Activated CD4-positive, alpha-beta T cell treated with anti-CD3 and anti-CD28 coated beads, Interleukin-2, amount 50 U/mL, for 1 hour (primary cell): ENCODE data around the gene EPS8.

Source experiments
- DNase-seq: peaks from one replicate; pipeline ENCODE4 v3.0.0-alpha.2; 2020

The EPS8 gene

DNA sequence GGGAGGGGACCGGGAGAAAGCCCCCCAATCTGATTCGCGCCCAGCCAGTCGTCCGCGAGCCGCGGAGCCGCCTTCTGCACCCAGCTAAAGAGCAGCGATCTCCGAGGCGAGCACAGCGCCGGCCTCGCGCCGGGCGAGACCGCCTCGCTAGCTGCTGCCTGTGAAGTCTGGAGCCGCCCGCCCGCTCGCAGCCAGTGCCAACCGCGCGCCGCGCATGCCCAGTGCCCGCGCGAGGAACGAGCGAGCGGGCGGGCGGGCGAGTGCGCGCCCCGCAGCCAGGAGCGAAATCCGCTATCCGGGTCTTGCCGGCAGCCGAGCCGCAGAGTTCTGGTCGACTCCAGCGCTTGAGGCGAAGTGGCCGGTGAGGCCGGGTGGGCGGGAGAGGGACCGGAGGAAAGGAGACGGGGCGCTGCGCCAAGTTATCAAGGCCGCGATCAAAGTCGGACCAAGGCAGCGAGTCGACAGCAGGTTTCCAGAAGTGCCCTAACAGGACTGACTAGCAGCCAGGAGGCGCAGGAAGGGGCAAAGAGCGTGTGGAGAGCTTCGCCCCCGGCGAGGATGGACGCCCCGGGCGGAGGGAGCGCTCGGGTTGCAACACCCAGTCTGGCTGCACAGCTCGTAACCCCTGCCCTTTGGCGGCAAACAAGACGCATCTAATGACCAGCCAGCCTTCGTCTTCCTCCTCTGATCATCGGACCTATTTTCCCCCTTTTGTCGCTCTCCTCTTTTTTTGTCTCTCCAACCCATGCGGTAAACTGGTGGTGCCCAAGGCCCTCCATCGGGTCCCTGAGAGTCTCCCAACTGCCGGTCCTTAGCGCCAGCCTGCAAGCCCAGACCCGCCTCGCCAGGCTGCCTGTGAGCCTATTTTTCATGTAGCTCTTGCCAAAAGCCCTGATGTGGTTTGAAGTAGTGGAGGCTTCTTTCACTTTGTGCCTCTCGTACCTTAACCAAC lies at the start of gene EPS8:
Gene EPS8 (minus strand): TSS at position 169 of the 952 bp plus-strand sequence. CDS start 106,437 bp downstream, outside the sequence.
- peak; percentile 86 for DNase-seq

DNA sequence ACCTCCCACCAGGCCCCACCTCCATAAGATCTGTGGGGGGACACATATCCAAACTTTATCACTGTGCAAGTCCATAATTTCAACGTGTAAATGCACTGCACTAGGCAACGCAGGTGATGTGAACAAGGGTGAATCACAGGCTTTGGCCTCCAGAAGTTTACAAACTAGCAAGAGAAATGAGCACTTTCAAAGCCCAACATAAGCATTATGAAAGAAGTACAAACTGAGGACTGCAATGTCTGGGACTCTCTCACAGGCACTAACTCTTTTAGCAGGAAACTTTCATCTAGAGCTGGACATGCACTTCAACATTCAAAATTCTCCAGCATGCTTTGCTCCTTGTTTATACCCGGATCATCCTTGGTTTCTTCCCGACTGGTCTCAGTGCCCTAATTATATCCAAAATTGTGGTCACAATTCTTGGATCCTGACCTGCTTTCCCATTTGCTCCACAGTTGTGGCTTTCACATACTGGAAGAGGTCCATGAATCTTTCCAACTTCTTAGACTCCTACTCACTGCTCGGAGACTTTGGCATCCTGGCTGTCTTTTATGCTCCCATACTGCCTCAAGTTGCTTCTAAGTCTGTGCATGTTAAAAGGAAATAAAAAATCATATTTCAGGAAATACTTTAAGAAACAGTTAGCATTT lies 48.1 kb upstream of the EPS8 start:
- DNase-seq, result no peak

- DNase-seq, result no peak
Measured at GRCh38 chr12:15834575-15834974, 45.4 kb upstream of the EPS8 start.

- DNase-seq, result no peak
Measured at GRCh38 chr12:15831315-15831978, 42.3 kb upstream of the EPS8 start.

GRCh38 chr12:15830538-15830937 lies 41.4 kb upstream of the EPS8 start:
- DNase-seq, result no peak

DNA sequence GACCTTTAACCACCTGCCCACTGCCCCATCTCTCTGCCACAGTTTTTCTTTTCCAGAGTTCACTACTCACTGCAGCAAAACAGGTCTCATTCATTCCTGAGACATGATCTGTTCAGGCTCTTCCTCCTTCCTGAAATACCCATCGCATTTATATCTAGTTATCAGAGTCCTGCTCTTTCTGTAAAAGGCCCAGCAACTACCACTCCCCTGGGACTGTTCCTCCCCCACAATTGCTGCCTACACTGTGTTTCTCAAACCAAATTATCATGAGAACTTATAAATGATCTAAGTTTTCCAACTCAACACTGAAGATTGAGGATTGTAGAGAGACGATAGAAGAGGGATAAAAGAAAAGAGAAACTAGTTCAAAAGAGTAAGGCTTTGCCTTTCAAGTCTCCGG lies 40.8 kb upstream of the EPS8 start:
- DNase-seq, result no peak

DNA sequence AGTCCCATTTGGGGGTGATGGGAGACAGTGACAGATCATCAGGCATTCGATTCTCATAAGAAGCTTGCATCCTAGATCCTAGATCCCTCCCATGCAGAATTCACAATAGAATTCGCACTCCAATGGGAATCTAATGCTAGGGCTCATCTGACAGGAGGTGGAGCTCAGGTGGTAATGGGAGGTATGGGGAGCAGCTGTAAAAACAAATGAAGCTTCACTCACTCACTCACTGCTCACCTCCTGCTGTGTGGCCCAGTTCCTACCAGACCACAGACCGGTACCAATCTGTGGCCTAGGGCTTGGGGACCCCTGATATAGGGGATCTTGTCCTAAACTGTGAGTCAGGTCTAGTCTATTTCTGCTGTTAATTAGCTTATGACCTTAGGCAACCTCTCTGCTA lies 40.1 kb upstream of the EPS8 start:
- DNase-seq, result no peak

DNA sequence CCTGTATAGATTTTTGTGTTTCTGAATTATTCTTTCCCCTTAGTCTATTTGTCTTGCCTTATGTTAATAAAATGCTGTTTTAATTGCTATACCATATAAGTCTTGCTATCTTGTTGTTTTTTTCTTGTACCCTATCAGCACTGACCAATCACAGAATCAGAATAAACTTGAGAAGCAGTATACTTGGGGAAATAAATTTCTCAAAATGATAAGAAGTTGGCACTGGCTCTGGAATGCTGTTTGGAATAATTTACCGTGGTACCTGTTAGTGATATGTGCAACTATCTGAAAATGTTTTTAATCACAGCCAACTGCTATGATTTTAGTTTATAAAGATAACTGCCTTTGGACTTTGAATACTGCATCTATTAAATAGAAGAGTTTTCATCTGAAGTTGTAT lies 37.9 kb upstream of the EPS8 start:
- DNase-seq, result no peak

GRCh38 chr12:15824516-15824915 lies 35.3 kb upstream of the EPS8 start:
- DNase-seq, result no peak

DNA sequence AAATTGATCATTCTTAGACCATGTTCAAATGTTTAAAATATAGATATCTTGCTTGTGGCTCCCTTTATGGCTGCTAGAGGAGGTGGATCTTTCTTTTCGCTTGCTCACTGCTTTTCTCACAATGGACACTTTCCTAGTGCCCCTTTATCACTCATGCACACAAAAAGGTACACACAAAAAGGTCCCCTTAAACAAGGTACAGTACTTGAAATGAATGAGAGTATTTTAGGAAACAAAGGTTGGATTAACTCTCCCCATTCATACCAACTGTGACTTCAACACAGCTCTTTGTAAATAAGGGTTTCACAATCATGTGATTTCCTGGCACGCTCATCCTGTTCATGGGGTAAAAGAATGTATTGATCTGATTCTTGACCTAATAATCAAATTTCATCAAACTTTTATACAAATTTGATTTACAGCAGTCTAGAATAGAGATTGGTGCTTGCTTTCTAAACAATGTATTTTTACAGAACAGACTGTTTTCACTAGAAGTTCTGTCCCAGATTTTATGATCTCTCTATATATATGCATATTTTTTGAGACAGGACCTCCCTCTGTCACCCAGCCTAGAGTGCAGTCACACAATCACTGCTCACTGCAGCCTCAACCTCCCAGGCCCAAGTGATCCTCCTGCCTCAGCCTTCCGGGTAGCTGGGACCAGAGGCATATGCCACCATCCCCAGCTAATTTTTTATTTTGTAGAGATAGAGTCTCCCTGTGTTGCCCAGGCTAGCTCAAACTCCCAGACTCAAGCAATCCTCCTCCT lies 34.4 kb upstream of the EPS8 start:
- DNase-seq, result no peak

GRCh38 chr12:15819644-15820437 lies 30.7 kb upstream of the EPS8 start:
- DNase-seq, result no peak

DNA sequence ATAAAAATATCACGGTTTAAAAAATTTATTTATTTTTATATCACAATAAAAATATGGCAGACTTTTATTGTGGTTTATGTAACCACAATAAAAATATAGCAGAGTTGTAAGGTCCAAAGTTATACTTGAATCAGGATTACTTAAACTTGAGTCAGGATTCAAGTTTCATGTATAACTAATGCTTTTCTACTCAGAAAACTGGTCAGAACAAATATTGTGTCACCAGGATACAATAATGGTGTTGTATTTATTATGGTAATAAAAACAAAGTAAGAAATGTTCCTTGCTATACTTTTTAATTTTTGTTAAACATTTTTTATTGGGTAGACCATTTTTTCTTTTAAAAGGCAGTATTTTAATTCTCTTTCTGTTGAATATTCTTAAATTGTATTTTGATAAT lies 29.2 kb upstream of the EPS8 start:
- DNase-seq, result no peak

- DNase-seq, result no peak
Measured at GRCh38 chr12:15815730-15816129, 26.5 kb upstream of the EPS8 start.

GRCh38 chr12:15811214-15812127 lies 22.3 kb upstream of the EPS8 start:
- no peak for DNase-seq

DNA sequence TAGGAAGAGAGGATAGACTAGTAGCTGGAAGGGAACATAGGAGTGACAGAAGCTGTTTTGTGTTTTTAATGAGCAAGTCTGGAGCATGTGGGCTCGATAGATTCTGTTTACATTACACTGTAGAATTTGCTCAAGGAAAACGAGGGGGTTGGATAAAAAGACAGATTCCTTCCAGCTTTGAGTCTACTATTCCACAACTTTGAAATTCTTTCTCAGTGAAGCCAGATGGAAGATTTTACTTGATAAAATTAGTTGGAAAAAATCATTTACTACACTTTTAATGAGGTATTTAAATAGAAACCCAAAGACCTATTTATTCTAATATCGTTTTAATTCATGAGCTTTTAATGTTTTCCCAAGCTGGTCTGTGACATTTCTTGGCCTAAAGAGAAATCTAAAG lies 19.5 kb upstream of the EPS8 start:
- DNase-seq, result no peak

GRCh38 chr12:15808250-15808649 lies 19.1 kb upstream of the EPS8 start:
- no peak for DNase-seq

DNA sequence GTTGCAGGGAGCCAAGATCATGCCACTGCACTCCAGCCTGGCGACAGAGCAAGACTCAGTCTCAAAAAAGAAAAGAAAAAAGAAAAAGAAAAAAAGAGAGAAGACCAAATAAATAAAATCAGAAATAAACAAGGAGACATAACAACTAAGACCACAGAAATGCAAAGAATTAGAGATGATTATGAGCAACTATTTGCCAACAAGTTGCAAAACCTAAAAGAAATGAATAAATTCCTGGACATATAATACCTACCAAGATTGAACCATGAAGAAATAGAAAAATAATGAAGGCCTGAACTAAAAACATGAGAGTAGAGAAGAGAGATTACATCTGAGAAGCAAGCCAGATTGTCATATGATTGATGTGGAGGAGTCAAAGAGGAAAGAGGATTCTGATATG lies 17.6 kb upstream of the EPS8 start:
- no peak for DNase-seq

GRCh38 chr12:15801770-15802744 lies 12.9 kb upstream of the EPS8 start:
- DNase-seq, result no peak

DNA sequence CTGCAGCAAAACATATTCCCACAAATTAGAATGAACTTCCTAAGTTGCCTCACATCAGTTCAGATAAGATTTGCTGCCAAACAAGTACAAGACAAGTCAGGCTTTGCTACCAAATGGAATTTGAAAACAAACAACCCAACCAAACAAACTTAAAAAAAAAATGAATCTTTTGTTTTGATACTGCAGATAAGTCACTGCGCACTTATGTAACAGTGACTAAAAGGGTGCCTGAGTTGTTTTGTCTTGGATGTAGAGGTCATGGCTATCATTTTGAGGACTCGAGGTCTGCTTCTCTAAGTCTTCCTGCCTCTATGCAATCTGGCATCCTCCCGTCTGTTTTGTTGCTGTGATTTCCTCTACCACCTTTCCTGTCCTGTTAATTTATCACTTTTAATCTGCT lies 11.1 kb upstream of the EPS8 start:
- DNase-seq, result no peak

DNA sequence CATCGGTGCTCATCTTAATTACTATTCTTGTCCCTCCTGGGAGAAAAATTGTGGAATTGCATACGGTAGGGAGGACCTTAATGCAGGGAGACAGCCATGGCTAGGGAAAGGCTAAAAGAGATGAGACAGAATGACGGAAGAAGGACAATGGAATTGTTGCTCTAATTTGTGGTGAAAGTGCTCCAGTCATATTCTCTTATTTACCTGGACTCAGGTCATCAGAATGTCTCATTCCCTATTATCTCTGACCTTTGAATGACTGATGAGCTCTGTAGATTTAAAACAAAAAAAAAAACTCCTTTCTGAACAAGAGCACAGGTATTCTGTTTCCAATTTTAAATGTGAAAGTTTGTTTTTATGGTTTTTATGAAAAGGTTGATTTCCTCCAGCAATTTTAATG lies 8.6 kb upstream of the EPS8 start:
- DNase-seq, result no peak
